ENCODE results near the gene DISC1.
"Not testable (repeated sequence)": the region's sequence is repeated elsewhere in the genome, so short reads cannot be mapped to it uniquely, and the experiment has no call there.

The DISC1 gene

DNA sequence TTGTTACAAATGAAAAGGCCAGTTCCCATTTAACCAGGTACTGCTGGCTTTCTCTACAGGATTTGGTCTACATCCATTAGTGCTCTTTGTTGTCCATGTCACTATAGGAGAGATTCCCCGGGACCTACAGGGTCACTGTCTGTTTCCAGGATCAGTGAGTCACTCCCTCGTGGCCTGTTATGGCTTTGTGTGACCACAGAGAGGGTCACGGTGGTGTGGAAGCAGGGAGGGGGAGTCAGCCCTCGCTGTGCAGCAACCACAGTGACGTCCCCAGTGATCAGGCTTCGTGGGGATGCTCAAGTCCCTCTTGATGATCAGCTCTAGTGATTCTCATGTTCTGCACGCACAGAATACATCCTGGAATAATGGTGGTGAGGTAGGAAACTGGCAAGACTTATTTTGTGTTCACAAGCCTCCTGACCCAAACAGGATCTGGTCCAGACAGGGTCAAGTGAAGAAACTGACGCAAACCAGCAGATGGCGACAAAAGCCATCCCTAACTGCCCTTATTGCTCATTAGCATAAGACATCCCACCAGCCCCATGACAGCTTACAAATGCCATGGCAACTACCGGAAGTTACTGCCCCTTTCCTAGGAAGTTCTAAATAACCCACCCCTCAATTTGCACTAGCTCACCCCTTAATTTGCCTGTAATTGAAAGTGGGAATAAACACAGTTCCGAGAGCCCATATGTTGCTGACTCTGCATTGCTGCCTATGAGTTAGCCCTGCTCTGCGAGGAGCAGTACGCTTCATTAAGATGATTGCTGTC lies 98.5 kb downstream of the DISC1 start:
- DNase-seq (ENCODE audit: low read depth): peak; percentile 77
- H3K4me3 ChIP-seq (replicated peaks; ENCODE audit: low read depth, low read length): no peak overlapping the region
- TF ChIP-seq, protein P1, sequence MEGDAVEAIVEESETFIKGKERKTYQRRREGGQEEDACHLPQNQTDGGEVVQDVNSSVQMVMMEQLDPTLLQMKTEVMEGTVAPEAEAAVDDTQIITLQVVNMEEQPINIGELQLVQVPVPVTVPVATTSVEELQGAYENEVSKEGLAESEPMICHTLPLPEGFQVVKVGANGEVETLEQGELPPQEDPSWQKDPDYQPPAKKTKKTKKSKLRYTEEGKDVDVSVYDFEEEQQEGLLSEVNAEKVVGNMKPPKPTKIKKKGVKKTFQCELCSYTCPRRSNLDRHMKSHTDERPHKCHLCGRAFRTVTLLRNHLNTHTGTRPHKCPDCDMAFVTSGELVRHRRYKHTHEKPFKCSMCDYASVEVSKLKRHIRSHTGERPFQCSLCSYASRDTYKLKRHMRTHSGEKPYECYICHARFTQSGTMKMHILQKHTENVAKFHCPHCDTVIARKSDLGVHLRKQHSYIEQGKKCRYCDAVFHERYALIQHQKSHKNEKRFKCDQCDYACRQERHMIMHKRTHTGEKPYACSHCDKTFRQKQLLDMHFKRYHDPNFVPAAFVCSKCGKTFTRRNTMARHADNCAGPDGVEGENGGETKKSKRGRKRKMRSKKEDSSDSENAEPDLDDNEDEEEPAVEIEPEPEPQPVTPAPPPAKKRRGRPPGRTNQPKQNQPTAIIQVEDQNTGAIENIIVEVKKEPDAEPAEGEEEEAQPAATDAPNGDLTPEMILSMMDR (IDR thresholded peaks at IDR 0.05; ENCODE audit: low read length, missing control alignments): peak; percentile 65

DNA sequence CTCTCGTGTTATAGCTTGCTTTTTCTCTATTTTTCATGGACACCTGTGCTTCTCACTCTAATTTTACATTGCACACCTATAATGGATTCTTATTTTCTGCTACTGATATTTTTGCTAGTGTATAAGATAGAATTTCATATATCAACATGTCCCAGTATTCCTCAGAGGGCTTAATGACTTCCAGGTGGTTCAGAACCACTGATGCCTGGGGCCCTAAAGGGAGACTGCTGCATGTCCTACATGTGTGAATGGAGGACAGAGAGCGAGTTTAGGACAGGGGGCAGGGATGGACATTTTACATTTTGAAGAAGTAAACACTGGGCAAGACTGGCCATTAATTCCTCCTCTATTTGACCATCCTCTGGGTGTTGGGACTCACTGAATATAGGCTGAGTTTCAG lies 100.6 kb downstream of the DISC1 start:
- no peak overlapping the region for H3K4me3 ChIP-seq (replicated peaks; ENCODE audit: low read depth, low read length)
- DNase-seq (ENCODE audit: low read depth): no peak
- TF ChIP-seq, protein P1 (IDR thresholded peaks at IDR 0.05; ENCODE audit: low read length, missing control alignments): no peak

DNA sequence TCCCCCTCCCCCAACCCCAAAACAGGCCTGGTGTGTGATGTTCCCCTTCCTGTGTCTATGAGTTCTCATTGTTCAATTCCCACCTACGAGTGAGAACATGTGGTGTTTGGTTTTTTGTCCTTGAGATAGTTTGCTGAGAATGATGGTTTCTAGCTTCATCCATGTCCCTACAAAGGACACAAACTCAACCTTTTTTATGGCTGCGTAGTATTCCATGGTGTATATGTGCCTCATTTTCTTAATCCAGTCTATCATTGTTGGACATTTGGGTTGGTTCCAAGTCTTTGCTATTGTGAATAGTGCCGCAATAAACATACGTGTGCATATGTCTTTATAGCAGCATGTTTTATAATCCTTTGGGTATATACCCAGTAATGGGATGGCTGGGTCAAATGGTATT lies 102.4 kb downstream of the DISC1 start:
- not testable (repeated sequence) for H3K4me3 ChIP-seq (replicated peaks; ENCODE audit: low read depth, low read length); DNase-seq (ENCODE audit: low read depth)

DNA sequence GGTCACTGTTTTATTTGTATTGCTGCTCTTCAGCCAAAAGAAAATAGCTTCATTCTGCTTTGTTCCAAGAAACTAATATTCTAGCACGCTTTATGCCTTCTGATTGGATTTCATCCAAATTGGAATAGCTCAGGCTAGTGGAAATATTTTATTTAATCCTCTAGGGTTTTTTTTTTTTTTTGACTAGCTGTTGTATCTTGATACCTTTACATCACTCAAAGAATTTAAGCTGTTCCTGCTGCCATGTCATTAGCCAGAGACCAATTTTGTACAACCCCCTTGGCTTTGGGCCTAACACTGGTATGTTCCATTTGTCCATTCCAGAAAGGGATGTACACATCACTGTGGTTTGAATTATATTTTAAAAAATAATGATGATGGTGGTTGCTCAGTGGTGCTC lies 103.0 kb downstream of the DISC1 start:
- H3K4me3 ChIP-seq (replicated peaks; ENCODE audit: low read depth, low read length): no peak overlapping the region
- no peak for DNase-seq (ENCODE audit: low read depth)
- TF ChIP-seq, protein P1 (IDR thresholded peaks at IDR 0.05; ENCODE audit: low read length, missing control alignments): no peak

DNA sequence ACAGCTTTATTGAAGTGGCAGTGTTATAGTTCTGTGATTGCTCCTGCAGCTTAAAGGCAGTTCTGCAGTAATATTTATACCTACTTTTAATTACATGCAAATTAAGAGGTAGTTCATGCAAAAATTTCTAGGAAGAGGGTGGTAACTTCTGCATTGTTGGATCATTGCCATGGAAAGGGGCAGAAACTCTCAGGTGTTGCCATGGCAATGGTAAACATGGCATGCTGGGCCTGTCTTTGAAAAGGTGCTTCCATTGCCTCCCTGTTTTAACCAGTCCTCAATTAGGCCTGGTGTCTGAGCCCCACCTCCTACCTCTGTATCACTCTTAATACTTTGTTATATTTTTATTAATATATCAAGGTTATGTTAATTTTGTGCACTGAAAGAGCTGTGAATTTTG lies 104.7 kb downstream of the DISC1 start:
- TF ChIP-seq, protein P1 (IDR thresholded peaks at IDR 0.05; ENCODE audit: low read length, missing control alignments): no peak
- no peak for DNase-seq (ENCODE audit: low read depth)
- H3K4me3 ChIP-seq (replicated peaks; ENCODE audit: low read depth, low read length): no peak overlapping the region

DNA sequence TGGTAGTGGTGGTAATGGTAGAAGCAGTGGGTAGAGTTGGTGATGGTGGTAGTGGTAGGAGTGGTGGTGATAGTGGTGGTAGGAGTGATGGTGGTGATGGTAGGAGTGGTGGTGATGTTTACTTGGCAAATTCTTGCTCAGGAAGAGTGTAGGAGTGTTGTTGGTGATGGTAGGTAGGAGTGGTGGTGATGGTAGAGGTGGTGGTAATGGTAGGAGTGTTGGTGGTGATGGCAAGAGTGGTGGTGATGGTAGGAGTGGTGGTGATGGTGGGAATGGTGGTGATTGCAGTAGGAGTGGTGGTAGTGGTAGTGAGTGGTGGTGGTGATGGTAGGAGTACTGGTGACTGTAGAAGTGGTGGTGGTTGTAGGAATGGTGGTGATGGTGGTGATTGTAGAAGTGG lies 106.5 kb downstream of the DISC1 start:
- H3K4me3 ChIP-seq (replicated peaks; ENCODE audit: low read depth, low read length): no peak overlapping the region
- DNase-seq (ENCODE audit: low read depth): no peak
- TF ChIP-seq, protein P1 (IDR thresholded peaks at IDR 0.05; ENCODE audit: low read length, missing control alignments): no peak

DNA sequence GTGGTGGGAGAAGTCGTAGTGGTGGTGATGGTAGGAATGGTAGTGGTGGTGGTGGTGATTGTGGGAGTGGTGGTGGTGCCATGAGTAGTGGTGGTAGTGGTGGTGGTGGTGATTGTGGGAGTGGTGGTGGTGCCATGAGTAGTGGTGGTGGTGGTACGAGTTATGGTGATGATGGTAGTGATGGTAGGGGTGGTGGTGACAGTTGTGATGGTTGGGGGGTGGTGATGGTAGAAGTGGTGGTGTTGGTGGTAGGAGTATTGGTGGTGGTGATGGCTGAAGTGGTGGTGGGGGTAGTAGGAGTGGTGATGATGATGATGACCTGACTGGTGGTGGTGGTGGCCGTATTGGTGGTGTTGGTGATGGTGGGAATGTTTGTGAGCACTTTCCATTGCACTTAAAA lies 107.1 kb downstream of the DISC1 start:
- no peak overlapping the region for H3K4me3 ChIP-seq (replicated peaks; ENCODE audit: low read depth, low read length)
- DNase-seq (ENCODE audit: low read depth): no peak
- TF ChIP-seq, protein P1 (IDR thresholded peaks at IDR 0.05; ENCODE audit: low read length, missing control alignments): no peak
